Fibroblast of villous mesenchyme (primary cell): ENCODE measurements around the gene GIT1. TPM values are rescaled to one million over a fixed set of nuclear protein-coding genes. Genes with fewer than 3 reads are reported as not detected.

ENCODE experiments used
- DNase-seq: peaks from one replicate; pipeline ENCODE4 v3.0.0-alpha.2; 2010; ENCODE audit warnings: low read depth
- H3K4me3 ChIP-seq: 2 replicates; pipeline ENCODE4 v1.5.1; 2011; ENCODE audit warnings: low read depth, mild to moderate bottlenecking, low read length
- total RNA-seq: library from RNA; depleted of rRNA; stranded (reverse); fragments of >200 nt; gene quantifications from 2 replicates; pipeline ENCODE4 v1.2.3, GENCODE V29; 2012
- TF ChIP-seq, protein P1 (sequence below): IDR thresholded peaks from 2 replicates; pipeline ENCODE4 v1.5.1; 2012; ENCODE audit warnings: low read depth, mild to moderate bottlenecking, low read length; ENCODE audit not compliant: insufficient read depth

GIT1 gene
- total RNA-seq, 1 donor, result 26.3 TPM

DNA sequence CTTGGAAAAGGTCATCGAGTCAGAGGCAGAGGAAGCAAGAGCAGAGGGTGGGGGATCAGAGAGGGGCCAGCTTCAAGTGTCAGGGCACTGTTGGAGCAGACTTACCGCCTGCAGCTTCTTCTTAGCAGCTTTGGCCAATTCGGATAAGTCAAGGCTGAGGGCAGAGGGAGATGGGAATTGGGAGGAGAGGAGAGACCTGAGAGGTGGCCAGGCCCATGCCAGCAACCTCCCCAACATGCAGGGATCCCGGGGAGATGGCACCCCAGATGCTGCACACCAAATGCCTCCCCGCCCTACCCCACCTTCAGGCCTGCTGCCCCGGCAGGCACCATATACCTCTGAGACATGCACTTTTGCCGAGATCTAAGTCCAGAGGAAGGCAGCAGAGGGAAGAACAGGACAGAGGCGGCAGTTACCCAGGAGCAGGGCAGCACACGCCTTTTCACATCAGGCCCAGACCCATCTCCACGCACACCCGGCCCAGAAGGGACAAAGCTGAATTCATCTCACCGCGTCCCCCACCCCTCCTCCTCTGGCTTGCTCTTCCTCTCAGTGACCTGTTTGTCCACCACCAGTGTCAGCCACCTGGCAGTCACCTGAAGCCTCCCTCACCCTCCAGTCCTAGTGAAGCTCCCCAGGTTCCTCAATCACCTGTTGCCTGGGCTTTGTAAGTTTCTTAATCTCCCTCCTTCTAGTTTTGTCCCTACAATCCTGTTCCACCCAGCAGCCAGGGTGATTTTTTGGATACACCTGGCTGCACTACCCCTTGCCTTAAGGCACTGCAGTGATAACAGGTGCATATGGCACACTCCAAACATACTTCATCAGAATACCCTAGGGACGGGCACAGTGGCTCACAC, 10.6 kb downstream of the GIT1 start:
- no peak for DNase-seq
- no peak overlapping the region for H3K4me3 ChIP-seq
- TF ChIP-seq, protein P1, sequence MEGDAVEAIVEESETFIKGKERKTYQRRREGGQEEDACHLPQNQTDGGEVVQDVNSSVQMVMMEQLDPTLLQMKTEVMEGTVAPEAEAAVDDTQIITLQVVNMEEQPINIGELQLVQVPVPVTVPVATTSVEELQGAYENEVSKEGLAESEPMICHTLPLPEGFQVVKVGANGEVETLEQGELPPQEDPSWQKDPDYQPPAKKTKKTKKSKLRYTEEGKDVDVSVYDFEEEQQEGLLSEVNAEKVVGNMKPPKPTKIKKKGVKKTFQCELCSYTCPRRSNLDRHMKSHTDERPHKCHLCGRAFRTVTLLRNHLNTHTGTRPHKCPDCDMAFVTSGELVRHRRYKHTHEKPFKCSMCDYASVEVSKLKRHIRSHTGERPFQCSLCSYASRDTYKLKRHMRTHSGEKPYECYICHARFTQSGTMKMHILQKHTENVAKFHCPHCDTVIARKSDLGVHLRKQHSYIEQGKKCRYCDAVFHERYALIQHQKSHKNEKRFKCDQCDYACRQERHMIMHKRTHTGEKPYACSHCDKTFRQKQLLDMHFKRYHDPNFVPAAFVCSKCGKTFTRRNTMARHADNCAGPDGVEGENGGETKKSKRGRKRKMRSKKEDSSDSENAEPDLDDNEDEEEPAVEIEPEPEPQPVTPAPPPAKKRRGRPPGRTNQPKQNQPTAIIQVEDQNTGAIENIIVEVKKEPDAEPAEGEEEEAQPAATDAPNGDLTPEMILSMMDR, result no peak

DNA sequence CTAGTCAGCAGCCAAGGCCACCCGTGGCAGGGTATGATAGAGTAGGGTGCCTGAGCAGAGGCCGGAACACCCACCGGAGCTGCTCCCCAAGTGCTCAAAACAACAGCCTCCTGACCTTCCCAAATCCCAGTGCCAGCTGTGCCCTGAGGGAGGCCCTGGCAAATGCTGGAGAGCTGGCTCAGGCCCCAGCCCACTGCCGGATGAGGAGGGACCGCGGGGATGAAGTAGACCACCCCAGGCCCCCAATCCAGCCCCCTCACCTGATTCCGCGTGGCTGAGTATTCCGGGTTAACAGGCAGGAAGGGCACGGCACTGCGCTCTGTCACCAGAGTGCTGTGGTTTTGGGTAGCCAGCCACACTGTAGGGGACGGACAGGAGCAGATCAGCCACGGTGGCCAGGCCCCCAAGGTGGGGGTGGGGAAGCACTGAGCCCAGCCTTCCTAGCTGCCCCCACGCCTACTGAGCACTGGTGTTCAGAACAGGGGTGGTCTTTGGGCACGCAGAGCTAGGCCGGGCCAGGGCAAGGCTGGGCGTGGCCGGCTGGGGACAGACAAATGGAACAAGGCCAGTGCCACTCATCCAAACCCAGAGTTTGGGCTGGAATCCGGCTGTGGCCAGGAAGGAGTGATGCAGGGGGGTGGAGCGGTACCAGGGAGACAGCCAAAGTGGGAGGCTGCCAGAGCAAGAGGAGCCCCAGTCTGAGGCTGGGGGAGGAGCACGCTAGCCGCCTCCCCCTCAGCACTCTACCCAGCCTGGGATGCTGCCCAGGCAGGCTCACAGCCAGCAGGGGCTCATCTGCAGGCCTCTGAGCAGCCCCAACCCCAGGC, 11.8 kb downstream of the GIT1 start:
- TF ChIP-seq, protein P1, result no peak
- H3K4me3 ChIP-seq, result no peak overlapping the region
- no peak for DNase-seq

- DNase-seq, result no peak
- H3K4me3 ChIP-seq, result no peak overlapping the region
- TF ChIP-seq, protein P1, result no peak
Measured at GRCh38 chr17:29577001-29577370, 12.5 kb downstream of the GIT1 start.

GRCh38 chr17:29576214-29577000, 13.0 kb downstream of the GIT1 start:
- H3K4me3 ChIP-seq, result no peak overlapping the region
- TF ChIP-seq, protein P1, result no peak
- DNase-seq, result no peak

GRCh38 chr17:29575511-29576213, 13.8 kb downstream of the GIT1 start:
- DNase-seq, result no peak
- H3K4me3 ChIP-seq, result no peak overlapping the region
- TF ChIP-seq, protein P1, result no peak
